SH-SY5Y (cell line): Measurements from ENCODE around the gene TSR2.

Source experiments
- GATA2 ChIP-seq: IDR thresholded peaks from 2 replicates; pipeline ENCODE4 v1.6.1; 2011; ENCODE audit warnings: mild to moderate bottlenecking, low read depth, low read length
- GATA3 ChIP-seq: IDR thresholded peaks from 2 replicates; pipeline ENCODE4 v1.6.1; 2011; ENCODE audit warnings: low read depth, mild to moderate bottlenecking, low read length, moderate library complexity

The TSR2 gene

DNA sequence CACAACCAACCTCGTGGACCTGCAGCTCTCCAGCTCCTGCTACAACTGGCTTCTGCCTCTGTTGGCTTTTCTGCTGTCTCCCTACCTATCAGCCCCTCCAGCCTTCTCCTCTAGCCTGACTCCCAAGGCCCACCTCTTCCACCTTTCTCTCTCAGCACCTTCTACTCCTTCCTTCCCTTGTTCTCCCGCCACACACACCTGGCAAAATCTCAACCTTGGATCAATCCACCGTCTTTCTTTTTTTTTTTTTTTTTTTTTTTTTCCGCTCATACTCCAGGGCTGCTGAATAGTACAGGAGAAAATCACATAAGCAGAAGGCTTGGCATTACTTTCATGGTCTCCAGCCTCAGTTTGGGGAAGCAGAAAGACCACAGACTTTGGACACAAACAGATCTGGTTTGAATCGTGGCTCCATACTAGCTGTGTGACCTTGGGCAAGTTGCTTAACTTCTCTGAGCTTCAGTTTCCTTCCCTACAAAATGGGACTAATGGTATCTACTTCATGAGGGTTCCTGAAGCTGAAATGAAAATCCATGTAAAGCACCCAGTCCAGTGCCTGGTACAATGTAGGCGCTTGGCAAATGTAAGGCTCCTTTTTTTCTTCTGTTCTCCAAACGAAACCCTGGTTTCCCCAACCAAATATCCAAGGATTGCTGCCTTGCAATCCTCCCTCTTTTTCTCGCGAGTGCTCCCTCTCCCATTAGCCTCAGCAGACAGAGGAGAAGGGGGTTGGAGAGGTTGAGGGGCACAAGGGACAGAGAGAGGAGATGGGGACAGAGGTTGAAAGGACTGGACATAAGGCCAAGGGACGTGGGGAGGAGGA lies 54.2 kb downstream of the TSR2 start:
- TF ChIP-seq GATA3 (no peak), GATA2 (no peak)
